A549 (cell line): ENCODE data around the gene ZNF385B. TPM values are rescaled to one million over a fixed set of nuclear protein-coding genes. Genes with fewer than 3 reads are reported as not detected.

Experiments
- ATAC-seq, 2 experiments: fragments of 200-7000 bp in 1 of 2; fragments of >200 bp in 1 of 2; cut with Nextera tagmentation in 1 of 2; cut with Tn5 transposase in 1 of 2; 3 replicates each; pipeline versions ENCODE4 v1.8.0 to v1.9.1; 2018 to 2020; ENCODE audit warnings: mild to moderate bottlenecking in 1 of 2, moderate library complexity in 1 of 2
- CTCF ChIA-PET: fragments of 300-600 bp; sonication (Branson Sonifier 250); formaldehyde crosslinking; extraction: SDS; loops from one replicate; lab custom pipeline; 2021; ENCODE audit warnings: antibody characterized with exemption, inconsistent platforms; lab: Yijun Ruan, JAX
- POLR2A ChIA-PET: fragments of 350-600 bp; formaldehyde crosslinking; extraction: SDS; loops from one replicate; lab custom pipeline; 2021; ENCODE audit warnings: antibody characterized with exemption, inconsistent platforms; lab: Yijun Ruan, JAX
- DNase-seq, 2 experiments: peaks; one replicate each; pipeline versions ENCODE4 v3.0.0 to v3.0.0-alpha.2; 2011 to 2016; ENCODE audit warnings: low read depth in 1 of 2, low spot score in 1 of 2
- FAIRE-seq: peaks from 2 replicates; lab custom pipeline; 2011; peaks lifted over from hg19 to GRCh38; lab: Jason Lieb, UNC
- H3K27ac ChIP-seq, 2 experiments: fragments of >200 bp; sonication (Bioruptor Twin); formaldehyde crosslinking; 3 replicates each; pipeline ENCODE4 v1.5.1; 2016 to 2017
- H3K4me1 ChIP-seq: fragments of >200 bp; sonication (Bioruptor Twin); formaldehyde crosslinking; 3 replicates; pipeline ENCODE4 v1.6.1; 2016
- H3K4me2 ChIP-seq: fragments of >200 bp; sonication (Bioruptor Twin); formaldehyde crosslinking; 3 replicates; pipeline ENCODE4 v1.6.1; 2016
- H3K4me3 ChIP-seq: fragments of >200 bp; sonication (Bioruptor Twin); formaldehyde crosslinking; 3 replicates; pipeline ENCODE4 v1.5.1; 2016
- H3K9me3 ChIP-seq: fragments of >200 bp; sonication (Bioruptor Twin); formaldehyde crosslinking; 3 replicates; pipeline ENCODE4 v1.6.1; 2016
- ATOH8 ChIP-seq: fragments of 250-450 bp; sonication (Bioruptor Pico); IDR thresholded peaks from 2 replicates; pipeline ENCODE4 v1.5.0; 2020; ENCODE audit warnings: low read depth, mild to moderate bottlenecking, moderate library complexity
- CBX2 ChIP-seq: fragments of 200-600 bp; sonication (generic); IDR thresholded peaks from 2 replicates; pipeline ENCODE4 v1.6.1; 2016; ENCODE audit warnings: low read depth, mild to moderate bottlenecking, borderline replicate concordance
- CBX8 ChIP-seq: fragments of 200-600 bp; sonication (generic); IDR thresholded peaks from 2 replicates; pipeline ENCODE4 v1.6.1; 2016
- CEBPB ChIP-seq, 2 experiments: fragments of >200 bp in 1 of 2; sonication (Bioruptor Twin) in 1 of 2; formaldehyde crosslinking in 1 of 2; IDR thresholded peaks; 2 replicates each; pipeline ENCODE4 v1.6.1; 2012 to 2016
- EHF ChIP-seq: fragments of 250-450 bp; sonication (Bioruptor Pico); IDR thresholded peaks from 2 replicates; pipeline ENCODE4 v1.5.0; 2020; ENCODE audit warnings: mild to moderate bottlenecking
- EHMT2 ChIP-seq: fragments of 200-600 bp; sonication (generic); IDR thresholded peaks from 2 replicates; pipeline ENCODE4 v1.6.1; 2016; ENCODE audit warnings: antibody characterized with exemption, low read depth, mild to moderate bottlenecking, moderate library complexity
- ELK1 ChIP-seq: fragments of 150-350 bp; IDR thresholded peaks from 2 replicates; pipeline ENCODE4 v1.6.1; 2014; ENCODE audit warnings: low read depth, mild to moderate bottlenecking, low read length
- ESRRA ChIP-seq: fragments of 150-350 bp; IDR thresholded peaks from 2 replicates; pipeline ENCODE4 v1.6.1; 2014; ENCODE audit warnings: mild to moderate bottlenecking, low read length, borderline replicate concordance
- JUN ChIP-seq, 2 experiments: fragments of >200 bp; sonication (Bioruptor Twin); formaldehyde crosslinking; IDR thresholded peaks; 2 replicates in 1 of 2; 3 replicates in 1 of 2; pipeline ENCODE4 v1.6.1; 2016 to 2017
- KDM1A ChIP-seq: fragments of 200-600 bp; sonication (generic); IDR thresholded peaks from 2 replicates; pipeline ENCODE4 v1.6.1; 2016; ENCODE audit warnings: low read depth, mild to moderate bottlenecking
- MYC ChIP-seq: IDR thresholded peaks from 2 replicates; pipeline ENCODE4 v1.6.1; 2012; ENCODE audit warnings: mild to moderate bottlenecking, inconsistent platforms, low read length, improper control_type of control experiment, borderline replicate concordance
- PBX3 ChIP-seq: IDR thresholded peaks from 2 replicates; pipeline ENCODE4 v1.6.1; 2012
- POLR2AphosphoS2 ChIP-seq: conservative IDR thresholded peaks from 2 replicates; pipeline ENCODE4 v1.6.1; 2012; ENCODE audit warnings: low read length, improper control_type of control experiment, inconsistent platforms
- RARB ChIP-seq: fragments of 250-450 bp; sonication (Bioruptor Pico); IDR thresholded peaks from 2 replicates; pipeline ENCODE4 v1.8.0; 2021; ENCODE audit warnings: mild to moderate bottlenecking, moderate library complexity
- RCOR1 ChIP-seq: fragments of 150-350 bp; IDR thresholded peaks from 2 replicates; pipeline ENCODE4 v1.6.1; 2014; ENCODE audit warnings: antibody characterized with exemption, low read length, low read depth
- RFX5 ChIP-seq: fragments of 450-650 bp; IDR thresholded peaks from 2 replicates; pipeline ENCODE4 v1.7.1; 2014; ENCODE audit warnings: antibody characterized with exemption, mild to moderate bottlenecking, moderate library complexity
- RNF2 ChIP-seq: fragments of 200-600 bp; sonication (generic); IDR thresholded peaks from 2 replicates; pipeline ENCODE4 v1.6.1; 2016; ENCODE audit warnings: low read depth, mild to moderate bottlenecking, antibody characterized with exemption, moderate library complexity, borderline replicate concordance
- ZC3H11A ChIP-seq: fragments of 450-650 bp; IDR thresholded peaks from 2 replicates; pipeline ENCODE4 v1.6.1; 2014; ENCODE audit warnings: antibody characterized with exemption, mild to moderate bottlenecking
- ZSCAN20 ChIP-seq: fragments of 250-450 bp; sonication (Bioruptor Pico); IDR thresholded peaks from 2 replicates; pipeline ENCODE4 v1.8.0; 2022; ENCODE audit warnings: mild to moderate bottlenecking, moderate library complexity
- WGBS: methylation state at CpG from one replicate; pipeline ENCODE4 v1.1.6; 2017; ENCODE audit errors: missing lambda C conversion rate; 5-methylcytosine and 5-hydroxymethylcytosine counted together
- polyA plus RNA-seq, 4 experiments: library from polyadenylated mRNA; depleted of rRNA in 3 of 4; stranded (reverse); fragments of >200 nt; fragmentation: RNase III in 1 of 4; extraction: RNeasy Plus Mini Kit Qiagen cat#74134 plus additional on column Dnase treatment in 1 of 4; gene quantifications; 2 replicates in 3 of 4; 3 replicates in 1 of 4; pipeline ENCODE4 v1.2.3, GENCODE V29; 2011 to 2017
- TF ChIP-seq, protein P1 (sequence below): fragments of >200 bp; sonication (Bioruptor Twin); formaldehyde crosslinking; IDR thresholded peaks from 3 replicates; pipeline ENCODE4 v1.6.1; 2016
- TF ChIP-seq, protein P2 (sequence below): fragments of >200 bp; sonication (Bioruptor Twin); formaldehyde crosslinking; IDR thresholded peaks from 2 replicates; pipeline ENCODE4 v1.6.1; 2016

Gene ZNF385B
- polyA plus RNA-seq, 2 of the 4 experiments (the other 2 are of a cell fraction): not detected

DNA sequence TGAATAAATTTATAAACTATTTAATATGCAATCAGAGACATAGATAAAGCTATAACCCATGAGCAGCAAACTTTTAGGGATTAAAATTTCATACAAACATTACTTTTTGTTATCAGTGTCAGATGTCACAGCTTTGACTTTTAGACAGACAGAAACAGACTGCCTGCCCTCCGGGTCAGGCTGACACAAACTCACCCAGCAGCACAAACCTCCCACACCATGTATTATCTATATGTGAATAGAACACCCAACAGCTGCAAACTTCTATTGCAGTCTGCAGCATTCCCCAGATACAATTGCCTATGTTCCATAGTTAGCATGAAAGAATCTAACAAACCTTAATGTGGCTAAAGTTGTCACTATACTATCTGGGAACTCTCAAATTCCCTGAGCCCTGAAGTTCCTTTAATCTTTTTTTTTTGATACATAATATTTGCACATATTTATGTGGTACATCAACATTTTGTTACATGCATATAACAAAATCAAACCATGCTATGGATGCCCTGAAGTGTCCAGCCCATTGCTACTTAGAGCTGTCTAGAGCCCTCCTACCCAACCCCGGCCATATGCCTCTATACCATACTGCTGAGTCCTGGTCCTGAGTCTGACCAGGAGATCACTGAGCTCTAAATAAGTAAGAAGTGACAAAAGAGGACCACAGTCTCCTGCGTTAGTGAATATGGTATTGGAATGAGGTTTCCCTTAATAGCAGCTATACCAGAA lies 214.4 kb downstream of the ZNF385B start:
- FAIRE-seq (no peak), DNase-seq (no peak), ATAC-seq (no peak)
- Histone ChIP-seq H3K4me2 (no peak overlapping the region), H3K27ac (no peak overlapping the region), H3K4me1 (no peaks in the 10 kb centered on the region), H3K9me3 (no peaks in the 10 kb centered on the region), H3K4me3 (no peak overlapping the region)
- POLR2A ChIA-PET: no interaction called here
- TF ChIP-seq CEBPB (IDR thresholded peaks at IDR 0.05) (no peak), POLR2AphosphoS2 (no peak), RCOR1 (no peak)
- TF ChIP-seq, protein P1, sequence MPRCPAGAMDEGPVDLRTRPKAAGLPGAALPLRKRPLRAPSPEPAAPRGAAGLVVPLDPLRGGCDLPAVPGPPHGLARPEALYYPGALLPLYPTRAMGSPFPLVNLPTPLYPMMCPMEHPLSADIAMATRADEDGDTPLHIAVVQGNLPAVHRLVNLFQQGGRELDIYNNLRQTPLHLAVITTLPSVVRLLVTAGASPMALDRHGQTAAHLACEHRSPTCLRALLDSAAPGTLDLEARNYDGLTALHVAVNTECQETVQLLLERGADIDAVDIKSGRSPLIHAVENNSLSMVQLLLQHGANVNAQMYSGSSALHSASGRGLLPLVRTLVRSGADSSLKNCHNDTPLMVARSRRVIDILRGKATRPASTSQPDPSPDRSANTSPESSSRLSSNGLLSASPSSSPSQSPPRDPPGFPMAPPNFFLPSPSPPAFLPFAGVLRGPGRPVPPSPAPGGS: no peak
- 23% methylated on average over 3 of the region's 3 CpGs for WGBS
- CTCF ChIA-PET: no interaction called here

DNA sequence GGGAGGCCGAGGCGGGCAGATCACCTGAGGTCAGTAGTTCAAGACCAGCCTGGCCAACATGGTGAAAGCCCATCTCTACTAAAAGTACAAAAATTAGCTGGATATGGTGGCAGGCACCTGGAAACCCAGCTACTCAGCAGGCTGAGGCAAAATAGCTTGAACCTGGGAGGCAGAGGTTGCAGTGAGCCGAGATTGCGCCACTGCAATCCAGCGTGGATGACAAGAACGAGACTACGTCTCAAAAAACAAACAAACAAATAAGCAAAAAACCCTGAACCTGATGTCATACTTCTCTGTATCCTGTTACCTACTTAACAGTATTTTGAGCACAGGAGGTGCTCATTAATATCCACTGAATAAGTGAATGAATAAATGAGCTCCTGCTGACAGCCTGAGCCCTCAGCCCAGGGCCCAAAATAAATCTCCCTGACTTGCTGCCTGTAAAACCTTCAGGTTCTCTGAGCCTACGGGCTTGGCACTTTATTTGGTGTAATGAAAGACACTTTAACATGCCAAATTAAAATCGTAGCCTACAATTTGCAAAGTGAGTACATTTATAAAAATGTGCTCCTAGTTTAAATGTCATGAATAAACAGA lies 215.1 kb downstream of the ZNF385B start:
- CTCF ChIA-PET: no interaction called here
- Histone ChIP-seq H3K4me2 (no peak overlapping the region), H3K4me3 (no peak overlapping the region), H3K4me1 (no peaks in the 10 kb centered on the region), H3K27ac (no peak overlapping the region), H3K9me3 (no peaks in the 10 kb centered on the region)
- POLR2A ChIA-PET: no interaction called here
- 55% methylated on average over 7 of the region's 9 CpGs for WGBS
- DNase-seq (no peak), FAIRE-seq (no peak), ATAC-seq (no peak)
- TF ChIP-seq CBX2: no peak
- TF ChIP-seq JUN (IDR thresholded peaks at IDR 0.05): no peak
- TF ChIP-seq ATOH8: no peak
- no peak for TF ChIP-seq CBX8
- no peak for TF ChIP-seq ZSCAN20 (CRISPR knock-in tag)
- TF ChIP-seq EHF: no peak
- no peak for TF ChIP-seq EHMT2
- TF ChIP-seq ZC3H11A: no peak
- no peak for TF ChIP-seq RNF2
- no peak for TF ChIP-seq ELK1
- no peak for TF ChIP-seq ESRRA
- TF ChIP-seq RARB (CRISPR knock-in tag): no peak
- TF ChIP-seq PBX3: no peak
- no peak for TF ChIP-seq KDM1A
- TF ChIP-seq, protein P2, sequence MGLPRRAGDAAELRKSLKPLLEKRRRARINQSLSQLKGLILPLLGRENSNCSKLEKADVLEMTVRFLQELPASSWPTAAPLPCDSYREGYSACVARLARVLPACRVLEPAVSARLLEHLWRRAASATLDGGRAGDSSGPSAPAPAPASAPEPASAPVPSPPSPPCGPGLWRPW: no peak
- no peak for TF ChIP-seq MYC
- TF ChIP-seq RFX5: no peak
